Right lobe of liver (tissue), 4 donors: ENCODE data around the gene CACNA1S.

Experiments used
- CTCF ChIP-seq, 4 donors: fragments of 200-600 bp in 3 of 4; fragments of 450-650 bp in 1 of 4; IDR thresholded peaks; one replicate each; pipeline versions ENCODE4 v1.5.1 to v1.8.0; 2016 to 2022; ENCODE audit warnings: antibody characterized with exemption in 4 of 4, mild to moderate bottlenecking in 2 of 4
- POLR2A ChIP-seq: fragments of 450-650 bp; IDR thresholded peaks from one replicate; pipeline ENCODE4 v1.6.1; 2017; ENCODE audit warnings: antibody characterized with exemption, mild to moderate bottlenecking
- donor health status: DM: no; HTN: no; CAD: no.
- donor health status: DM: no; HTN: no; CAD: no.
- donor health status: DM: no; HTN: yes; CAD: no.

GRCh38 chr1:201060586-201060985 is 51.6 kb downstream of the CACNA1S start:
- TF ChIP-seq CTCF (IDR thresholded peaks at IDR 0.05): no peak
- no peak for TF ChIP-seq POLR2A
